ENCODE results near the gene DTYMK.
"Not testable (repeated sequence)": the region's sequence is repeated elsewhere in the genome, so short reads cannot be mapped to it uniquely, and the experiment has no call there.

DTYMK gene

DNA sequence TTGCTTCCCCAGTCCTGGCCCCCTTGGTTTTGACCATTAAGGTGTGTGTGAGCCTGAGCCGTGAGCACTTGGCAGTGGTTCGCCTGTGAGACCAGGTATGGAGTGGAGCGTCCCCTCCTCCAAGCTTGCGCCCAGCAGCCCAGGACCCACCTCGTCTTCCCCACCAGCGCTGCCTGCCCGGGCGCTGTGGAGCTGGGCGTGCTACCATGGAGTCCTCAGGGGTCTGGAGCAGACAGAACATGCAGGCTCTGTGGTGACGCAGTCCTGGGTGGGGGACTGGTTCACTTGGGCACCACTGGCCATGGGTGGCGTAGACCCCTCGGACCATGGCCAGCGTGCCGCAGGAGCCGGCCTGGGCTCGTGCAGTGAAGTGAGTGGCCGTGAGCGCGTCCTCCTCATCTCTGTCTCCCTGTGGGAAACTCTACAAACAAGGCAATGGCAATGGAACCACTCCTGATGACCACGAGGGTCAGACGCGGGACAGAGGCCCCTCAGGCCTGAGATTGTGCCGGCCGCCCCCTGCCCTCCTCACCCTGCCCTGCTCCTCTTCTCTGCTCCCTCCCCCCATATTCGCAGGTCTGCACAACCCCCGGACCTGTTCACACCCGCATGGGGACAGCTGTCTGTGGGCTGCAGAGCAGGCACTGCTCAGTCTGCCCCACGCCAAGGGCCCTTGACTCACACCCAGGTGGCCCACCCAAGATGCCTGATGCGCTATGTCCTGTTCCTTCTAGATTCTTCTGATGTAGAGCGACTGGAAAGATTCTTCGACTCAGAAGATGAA, 15.0 kb downstream of the DTYMK start:
- no peak for DNase-seq

DNA sequence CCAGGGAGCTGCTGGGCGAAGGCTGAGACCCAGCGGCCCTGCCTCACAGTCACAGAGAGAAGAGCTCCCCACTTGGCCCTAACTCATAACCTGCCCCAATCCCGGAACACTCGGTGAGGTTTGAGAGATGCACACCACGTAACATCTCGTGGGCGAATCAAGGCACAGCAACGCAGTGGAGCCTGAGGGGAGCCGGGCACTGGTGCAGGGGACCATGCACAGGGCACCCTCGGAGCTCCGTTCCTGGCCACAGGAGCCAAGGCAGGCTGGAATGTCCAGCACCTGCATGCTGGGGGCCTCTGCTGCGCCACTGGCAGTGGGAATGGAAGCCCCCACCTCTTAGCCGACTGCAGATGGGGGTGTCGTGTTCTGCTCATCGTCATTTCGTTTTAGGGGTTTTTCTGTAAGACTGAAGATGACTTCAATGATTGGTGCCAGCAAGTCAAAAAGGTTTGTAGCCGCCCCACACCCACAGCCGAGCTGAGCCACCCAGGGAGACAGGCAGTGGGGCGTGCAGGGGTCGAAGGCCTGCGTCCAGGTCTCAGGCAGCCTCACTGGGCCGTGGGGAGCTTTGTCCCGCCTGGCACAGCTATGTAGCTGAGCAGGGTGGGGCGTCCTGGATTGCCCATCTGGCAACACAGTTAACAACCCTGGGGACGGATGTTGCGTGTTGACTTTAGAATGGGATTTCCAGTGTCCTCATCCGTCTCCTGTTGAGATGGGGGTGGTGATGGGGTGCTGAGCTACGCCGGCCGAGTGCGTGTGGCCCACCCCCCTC, 16.1 kb downstream of the DTYMK start:
- DNase-seq, result no peak

DNA sequence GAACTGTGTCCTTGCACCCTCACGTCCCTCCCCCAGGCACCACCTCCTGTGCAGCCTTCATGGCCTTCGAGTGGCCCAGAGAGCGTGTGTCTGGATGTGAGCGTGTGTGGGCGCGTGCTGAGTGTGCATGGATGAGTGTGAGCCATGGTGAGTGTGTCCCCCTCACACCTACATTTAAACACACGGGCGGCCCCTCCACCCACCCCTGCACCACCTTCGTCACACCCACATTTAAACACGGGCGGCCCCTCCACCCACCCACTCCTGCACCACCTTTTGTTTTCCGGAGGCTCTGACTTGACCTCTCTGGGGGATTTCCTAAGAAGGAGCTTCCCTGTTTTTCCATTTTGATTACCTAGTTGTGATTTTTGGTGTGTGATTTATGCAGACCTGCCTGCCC, 17.8 kb downstream of the DTYMK start:
- no peak for DNase-seq

DNA sequence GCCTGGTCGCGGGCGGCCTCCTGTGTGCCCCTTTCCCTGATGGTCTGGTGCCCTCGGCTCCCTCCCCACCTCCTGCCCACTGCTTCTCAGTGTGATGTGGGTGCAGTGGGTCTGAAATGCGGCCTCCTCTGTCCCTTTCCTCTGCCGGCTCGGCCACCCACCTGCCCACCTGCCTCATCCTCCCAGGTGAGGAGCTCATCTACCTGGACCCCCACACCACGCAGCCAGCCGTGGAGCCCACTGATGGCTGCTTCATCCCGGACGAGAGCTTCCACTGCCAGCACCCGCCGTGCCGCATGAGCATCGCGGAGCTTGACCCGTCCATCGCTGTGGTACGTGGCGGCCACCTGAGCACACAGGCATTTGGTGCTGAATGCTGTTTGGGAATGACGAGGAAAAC, 18.3 kb downstream of the DTYMK start:
- DNase-seq, result no peak

DNA sequence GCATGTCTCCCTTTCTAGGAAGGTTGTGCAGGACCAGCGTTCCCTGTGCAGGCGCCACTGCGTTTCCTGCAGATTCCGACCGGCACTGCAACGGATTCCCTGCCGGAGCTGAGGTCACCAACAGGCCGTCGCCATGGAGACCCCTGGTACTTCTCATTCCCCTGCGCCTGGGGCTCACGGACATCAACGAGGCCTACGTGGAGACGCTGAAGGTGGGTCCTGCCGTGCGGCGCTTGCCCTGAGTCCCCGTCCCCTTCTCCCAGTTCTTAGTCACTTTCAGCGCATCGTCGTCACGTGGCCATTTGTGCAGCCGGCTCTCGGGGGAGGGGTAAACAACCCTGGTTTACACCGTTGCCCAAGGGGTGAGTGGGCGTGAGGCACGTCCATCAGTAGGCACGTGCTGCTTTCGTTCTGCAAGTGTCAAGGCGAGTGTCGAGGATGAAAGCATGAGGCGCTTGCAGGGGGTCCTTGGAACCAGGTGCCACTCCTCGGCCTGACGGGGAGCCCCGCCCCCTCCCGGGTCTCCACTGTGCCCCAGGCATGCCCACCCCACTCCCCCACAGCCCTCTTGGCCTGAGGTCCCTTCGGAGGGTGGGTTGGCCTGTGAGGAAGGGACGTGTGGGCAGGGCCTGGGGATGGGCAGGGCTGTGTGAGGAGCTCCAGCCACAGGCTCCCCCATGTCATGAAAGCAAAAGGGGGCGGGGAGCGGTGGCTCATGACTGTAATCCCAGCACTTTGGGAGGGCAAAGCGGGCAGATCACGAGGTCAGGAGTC, 19.8 kb downstream of the DTYMK start:
- no peak for DNase-seq

DNA sequence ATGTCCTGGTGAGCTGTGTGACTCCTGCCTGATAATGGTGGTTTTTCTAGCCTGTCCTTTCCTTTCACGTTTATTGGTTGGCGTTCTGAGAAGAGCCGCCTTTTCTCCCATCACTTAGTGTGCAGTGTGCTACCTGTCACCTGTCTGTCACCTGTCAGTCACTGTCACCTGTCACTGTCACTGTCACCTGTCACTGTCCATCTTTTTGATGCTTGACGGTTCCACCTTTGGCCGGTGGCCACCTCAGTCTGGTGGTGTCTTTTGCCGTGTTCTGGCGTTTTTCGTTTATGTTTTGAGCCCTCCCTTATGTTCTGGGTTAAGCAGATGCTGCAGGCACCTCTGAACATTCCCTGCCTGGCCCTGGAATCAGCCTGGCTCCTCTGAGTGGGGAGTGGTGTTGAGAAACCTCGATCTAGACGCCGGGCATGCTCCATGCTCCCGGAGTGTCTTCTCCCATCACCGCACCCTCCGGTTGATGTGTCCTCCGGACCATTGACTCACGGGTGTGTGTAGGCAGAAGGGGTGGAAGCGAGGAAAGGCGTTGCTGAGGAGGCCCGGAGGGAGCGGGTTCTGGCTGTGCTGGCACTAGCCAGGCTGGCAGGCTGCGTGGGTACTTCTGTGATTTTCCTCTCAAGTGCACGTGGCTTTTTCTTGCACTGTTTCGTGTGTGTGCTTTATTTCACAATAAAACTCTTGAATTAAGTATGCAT, 20.7 kb downstream of the DTYMK start:
- no peak for DNase-seq

DNA sequence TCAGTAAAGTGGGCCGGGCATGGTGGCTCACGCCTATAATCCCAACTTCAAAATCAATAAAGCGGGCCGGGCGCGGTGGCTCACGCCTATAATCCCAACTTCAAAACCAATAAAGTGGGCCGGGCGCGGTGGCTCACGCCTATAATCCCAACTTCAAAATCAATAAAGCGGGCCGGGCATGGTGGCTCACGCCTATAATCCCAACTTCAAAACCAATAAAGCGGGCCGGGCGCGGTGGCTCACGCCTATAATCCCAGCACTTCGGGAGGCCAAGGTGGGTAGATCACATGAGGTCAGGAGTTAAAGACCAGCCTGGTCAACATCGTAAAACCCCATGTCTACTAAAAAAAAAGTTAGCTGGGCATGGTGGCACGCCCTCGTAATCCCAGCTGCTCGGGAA, 23.9 kb downstream of the DTYMK start:
- DNase-seq, result not testable (repeated sequence)

DNA sequence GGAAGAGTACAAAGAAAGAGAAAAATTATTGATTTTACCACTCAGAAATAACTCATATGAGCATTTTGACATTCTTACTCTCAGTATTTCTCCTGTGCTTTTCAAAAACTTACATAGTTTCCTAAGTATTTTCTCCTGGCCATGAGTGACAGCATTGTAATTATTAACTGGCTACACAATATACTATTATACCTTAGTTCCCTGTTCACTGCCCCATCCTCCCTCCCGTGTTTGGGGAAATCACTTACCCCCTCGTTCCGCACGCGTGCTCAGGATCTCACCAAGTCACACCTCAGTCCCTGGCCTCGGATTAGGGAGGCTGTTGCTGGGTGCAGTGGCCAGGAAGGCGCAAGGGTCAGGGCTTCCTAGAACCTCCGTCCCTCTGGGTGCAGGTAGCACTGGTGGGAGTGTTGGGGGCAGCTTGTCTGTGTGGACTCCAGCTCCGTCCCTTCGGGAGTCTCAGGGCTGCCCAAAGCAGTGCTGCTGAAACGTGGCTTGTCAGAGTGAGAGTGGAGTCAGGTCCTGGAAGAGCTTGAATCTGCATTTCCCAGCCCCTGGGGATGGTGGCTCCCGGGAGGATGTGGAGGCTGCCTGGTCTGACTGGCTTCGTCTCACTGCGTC, 25.9 kb downstream of the DTYMK start:
- no peak for DNase-seq

DNA sequence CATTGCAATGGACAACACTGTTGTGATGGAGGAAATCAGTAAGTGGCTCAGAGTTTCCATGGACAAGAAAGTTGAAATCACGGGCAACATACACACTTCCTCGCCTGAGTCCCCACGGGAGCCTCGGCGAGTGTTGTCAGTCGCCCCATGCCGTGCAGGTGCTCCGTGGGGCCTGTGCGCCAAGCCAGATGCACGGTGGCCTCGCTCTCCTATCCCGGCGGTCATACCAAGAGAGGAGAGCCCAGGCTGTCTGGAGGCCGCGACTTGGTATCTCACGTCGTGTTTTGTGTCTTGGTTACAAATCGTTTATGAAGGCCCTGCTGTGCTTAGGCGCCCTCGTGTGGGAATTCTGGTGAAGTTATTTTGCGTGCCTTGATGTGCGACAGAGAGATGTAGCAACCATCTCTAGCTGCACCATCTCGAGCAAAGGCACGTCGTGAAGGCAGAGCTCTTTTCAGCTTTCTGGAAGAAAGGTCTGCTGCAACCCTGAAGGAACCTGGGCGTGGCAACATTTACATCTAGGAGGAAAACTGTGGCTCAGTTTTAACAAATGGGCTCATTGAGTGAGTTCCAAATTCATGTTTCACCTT, 27.4 kb downstream of the DTYMK start:
- peak; percentile 31 for DNase-seq

DNA sequence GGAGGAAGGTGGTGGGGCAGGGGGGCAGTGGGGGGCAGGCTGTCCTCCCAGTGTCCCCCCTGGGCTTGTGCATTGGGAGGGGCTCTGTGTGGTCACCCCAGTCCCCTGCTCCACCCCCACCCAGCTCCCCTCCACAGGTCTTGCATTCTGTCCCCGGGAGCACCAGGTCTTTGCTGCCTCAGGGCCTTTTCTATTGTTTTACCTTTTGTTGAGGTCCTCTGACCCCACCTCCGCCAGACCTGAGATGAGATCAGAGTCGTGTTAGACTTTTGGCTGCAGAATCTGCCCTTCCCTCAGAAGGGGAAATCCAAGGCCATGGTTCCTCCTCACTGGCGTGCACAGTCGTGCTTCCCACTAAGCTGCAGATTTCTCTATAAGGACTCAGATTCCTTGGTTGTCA, 28.3 kb downstream of the DTYMK start:
- no peak for DNase-seq

DNA sequence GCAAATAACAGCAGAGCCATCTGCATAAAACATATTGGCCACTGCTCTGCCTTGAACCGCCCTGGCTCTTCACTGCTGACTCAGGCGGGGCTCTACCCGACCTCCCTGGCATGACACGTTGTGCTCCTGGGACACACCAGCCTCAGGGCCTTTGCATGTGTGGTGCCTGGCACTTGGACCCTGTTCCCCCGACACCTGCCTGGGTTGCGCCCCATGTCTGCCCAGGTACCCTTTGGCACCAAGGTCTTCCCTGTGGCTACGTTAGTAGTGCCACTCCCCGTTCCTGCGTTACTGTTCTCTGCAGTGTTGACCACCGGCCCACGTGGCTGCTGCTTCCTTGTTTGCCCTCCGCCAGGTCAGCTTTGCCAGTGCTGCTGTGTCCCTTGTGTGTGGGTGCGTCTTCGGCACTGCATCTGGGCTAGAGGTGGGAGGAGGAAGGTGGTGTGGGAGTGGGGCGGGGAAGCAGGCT, 28.8 kb downstream of the DTYMK start:
- no peak for DNase-seq

DNA sequence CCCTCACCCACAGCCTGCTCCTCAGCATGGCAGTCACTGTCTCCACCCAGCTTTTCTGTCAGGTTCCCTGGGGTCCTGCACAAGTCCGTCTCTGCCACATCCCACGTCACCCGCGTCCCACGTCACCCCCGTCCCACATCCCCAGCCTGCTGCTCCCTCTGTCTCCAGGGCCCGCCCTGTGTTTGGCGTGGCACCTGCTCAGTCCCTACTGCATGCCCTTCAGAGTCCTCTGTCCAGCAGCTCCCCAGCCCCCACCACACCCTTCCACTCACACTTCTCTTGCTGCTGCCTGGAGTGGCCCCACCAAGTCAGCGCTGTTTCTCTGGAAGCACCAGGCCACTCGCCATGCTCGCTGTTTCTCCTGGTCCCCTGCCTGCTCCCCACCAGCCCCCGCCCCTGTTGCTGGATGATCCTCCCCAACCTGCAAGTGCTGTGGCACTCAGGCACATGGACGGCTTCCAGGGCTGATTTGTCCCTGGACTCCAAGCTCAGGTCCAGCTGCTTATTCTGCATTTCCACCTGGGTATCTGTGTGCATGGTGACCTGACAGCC, 30.3 kb downstream of the DTYMK start:
- no peak for DNase-seq

DNA sequence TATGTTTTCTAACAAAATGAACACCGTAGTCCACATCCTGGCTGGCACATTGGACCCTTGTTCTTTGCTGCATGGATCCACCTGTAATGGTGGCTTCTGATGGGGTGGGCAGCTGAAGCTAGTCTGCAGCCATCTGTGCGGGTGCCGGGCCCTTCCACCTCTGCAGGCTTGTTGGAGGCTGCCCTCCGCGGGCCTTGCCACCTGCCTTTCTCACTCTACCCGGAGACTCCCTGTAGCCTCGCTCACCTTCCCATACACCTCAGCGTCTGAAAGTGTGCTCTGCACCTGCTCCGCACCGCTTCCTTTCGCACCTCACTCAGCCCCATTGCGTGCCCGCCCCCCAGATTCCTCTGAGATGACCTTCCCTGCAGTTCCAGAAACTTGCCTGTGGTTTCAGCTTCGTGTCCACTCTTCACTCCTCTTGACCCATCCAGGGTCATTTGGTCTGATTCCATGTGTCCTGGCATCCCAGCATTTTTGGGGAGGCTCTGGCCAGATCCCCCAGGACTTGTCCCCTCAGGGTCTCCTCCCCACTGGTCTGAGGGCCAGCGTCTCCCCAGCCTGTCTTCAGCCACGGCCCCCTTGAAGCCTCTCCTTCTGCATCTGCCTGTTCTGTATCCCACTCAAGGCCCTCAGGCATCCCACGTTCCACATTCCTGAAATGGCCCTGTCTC, 31.0 kb downstream of the DTYMK start:
- no peak for DNase-seq

DNA sequence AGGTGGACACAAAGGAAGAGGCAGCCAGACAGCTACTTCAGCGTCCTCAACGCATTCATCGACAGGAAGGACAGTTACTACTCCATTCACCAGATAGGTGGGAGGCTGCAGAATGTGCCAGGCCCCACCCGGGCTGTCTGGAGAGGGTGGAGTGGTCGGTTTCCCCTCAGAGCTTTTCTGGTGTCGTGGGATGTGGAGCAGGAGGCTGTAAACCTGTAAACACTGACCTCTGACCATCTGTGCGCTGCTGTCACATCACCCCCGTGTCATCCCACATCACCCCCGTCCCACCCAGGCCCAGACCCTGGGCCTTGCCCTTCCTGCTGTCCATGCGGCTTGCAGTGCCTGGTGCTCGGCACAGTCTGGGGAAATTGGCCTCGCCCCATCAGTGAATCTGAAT, 32.1 kb downstream of the DTYMK start:
- no peak for DNase-seq

DNA sequence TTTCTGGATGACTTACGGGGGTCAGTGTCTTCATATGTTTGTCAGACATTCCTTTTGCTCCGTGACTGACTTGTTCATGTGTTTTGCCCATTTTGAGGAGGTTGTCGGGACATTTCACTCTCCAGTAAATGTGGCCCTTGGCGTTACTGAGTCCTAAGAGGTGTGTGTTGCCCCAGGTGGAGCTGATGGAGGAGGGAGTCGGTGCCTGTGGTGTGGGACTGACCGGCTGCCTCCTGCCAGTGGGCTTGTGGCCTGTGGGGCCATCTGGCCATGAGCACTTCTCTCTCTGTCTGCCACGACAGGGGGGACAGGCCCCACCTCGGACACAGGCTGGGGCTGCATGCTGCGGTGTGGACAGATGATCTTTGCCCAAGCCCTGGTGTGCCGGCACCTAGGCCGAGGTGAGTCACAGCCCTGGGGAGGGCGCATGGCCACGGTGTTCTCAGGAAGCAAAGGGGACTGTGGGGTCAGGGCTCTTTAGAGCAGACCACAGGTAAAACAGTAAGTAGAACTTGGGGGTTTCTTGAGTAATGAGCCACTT, 33.3 kb downstream of the DTYMK start:
- no peak for DNase-seq

DNA sequence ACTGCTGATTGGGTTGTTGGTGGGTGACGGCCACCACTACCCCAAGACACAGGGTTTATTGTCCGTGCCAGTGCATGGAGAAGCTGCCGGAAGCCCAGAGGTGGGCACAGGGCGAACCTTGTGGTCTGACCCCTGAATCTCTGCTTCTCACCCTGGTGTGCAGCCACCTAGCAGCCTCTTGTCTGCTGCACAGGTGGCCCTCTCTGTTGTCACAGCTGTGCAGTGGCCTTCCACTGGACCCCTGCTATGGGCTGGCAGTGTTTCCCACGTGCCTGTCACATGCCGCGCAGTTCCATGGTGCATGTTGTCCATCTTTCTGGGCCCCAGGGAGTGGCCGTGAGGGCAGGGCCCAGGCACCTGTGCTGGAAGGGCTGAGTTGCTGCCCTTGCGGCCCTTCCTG, 33.9 kb downstream of the DTYMK start:
- DNase-seq, result no peak

DNA sequence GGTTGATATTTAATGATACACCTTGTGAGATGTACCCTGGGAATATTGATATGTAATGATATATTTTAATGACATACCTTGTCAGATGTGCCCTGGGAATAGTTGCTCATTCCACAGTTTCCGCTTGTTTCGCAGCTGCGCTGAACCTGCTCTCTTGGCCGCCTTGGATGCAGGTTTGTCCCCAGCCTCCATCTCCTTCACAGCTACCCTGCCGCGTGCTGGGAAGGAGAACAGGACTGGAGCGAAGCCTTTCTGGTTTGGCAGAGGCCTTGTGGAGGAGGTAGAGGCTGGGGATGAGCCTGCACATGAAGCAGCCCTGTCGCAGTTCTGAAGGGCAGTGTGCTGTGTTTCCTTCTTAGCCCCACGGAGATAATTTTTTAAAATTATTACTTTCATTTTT, 34.5 kb downstream of the DTYMK start:
- DNase-seq, result no peak

DNA sequence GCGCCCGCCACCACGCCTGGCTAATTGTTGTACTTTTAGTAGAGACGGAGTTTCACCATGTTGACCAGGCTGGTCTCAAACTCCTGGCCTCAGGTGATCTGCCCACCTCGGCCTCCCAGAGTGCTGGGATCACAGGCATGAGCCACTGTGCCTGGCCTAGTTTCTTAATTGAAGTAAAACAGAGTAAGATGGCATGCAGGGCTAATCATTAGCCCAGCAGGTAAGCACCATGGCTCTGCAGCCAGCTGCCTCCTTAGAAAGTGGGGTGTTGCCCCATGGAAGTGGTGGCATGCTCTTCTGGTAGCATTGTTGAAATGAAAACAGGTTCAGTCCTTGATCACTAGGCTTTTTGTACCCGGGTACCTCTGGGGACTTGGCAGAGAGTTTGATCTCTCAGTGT, 36.7 kb downstream of the DTYMK start:
- DNase-seq, result no peak

DNA sequence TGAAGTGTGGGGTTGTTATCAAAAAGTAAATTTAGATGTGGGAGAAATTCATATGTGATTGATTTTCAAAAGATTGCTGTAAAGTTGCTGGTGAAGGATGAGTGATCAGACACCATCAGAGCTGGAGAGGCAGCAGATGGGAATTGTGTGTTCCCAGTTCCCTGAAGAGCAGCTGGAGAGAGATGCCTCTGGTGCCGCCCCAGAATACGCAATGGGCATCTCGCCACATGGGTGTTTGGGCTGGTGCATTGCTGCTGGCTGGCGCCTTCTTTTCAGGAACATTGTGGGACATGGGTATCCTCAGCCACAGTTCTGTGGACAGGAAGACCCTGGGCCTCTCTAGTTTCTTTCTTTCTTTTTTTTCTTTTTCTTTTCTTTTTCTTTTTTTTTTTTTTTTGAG, 37.2 kb downstream of the DTYMK start:
- DNase-seq, result no peak

DNA sequence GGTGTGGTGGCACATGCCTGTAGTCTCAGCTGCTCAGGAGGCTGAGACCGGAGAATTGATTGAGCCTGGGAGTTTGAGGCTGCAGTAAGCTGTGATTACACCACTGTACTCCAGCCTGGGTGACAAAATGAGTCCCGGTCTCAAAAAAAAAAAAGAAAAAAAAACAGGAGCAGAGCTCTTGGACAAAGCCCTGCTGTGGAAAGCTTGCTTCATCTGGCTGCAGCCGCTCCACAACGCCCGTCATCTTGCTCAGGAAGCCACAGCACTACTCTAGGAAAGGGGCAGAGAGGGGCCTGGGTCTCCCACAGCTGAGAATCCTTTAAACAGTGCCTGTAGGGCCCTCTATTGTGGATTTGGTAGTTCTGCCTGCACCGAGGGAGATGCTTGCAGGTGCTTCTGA, 38.2 kb downstream of the DTYMK start:
- no peak for DNase-seq

Measured in NCI-H774 (cell line).